GM12874 (cell line): ENCODE measurements around the gene PFKFB3.

Experiments
- TF ChIP-seq, protein P1 (sequence below): IDR thresholded peaks from 2 replicates; pipeline ENCODE4 v1.5.1; 2011; ENCODE audit warnings: low read depth, mild to moderate bottlenecking, control low read depth, low read length, moderate library complexity; ENCODE audit not compliant: insufficient read depth

The PFKFB3 gene

GRCh38 chr10:6269953-6270867, 67.5 kb downstream of the PFKFB3 start:
- TF ChIP-seq, protein P1, sequence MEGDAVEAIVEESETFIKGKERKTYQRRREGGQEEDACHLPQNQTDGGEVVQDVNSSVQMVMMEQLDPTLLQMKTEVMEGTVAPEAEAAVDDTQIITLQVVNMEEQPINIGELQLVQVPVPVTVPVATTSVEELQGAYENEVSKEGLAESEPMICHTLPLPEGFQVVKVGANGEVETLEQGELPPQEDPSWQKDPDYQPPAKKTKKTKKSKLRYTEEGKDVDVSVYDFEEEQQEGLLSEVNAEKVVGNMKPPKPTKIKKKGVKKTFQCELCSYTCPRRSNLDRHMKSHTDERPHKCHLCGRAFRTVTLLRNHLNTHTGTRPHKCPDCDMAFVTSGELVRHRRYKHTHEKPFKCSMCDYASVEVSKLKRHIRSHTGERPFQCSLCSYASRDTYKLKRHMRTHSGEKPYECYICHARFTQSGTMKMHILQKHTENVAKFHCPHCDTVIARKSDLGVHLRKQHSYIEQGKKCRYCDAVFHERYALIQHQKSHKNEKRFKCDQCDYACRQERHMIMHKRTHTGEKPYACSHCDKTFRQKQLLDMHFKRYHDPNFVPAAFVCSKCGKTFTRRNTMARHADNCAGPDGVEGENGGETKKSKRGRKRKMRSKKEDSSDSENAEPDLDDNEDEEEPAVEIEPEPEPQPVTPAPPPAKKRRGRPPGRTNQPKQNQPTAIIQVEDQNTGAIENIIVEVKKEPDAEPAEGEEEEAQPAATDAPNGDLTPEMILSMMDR = no peak

- TF ChIP-seq, protein P1 = no peak
These were observed 68.2 kb downstream of the PFKFB3 start for GRCh38 chr10:6270951-6271350.

- TF ChIP-seq, protein P1 = no peak
These were observed 68.9 kb downstream of the PFKFB3 start for GRCh38 chr10:6271663-6272062.

- TF ChIP-seq, protein P1 = no peak
These were observed 69.4 kb downstream of the PFKFB3 start for GRCh38 chr10:6272126-6272525.

GRCh38 chr10:6273351-6273750, 70.6 kb downstream of the PFKFB3 start:
- TF ChIP-seq, protein P1 = no peak

DNA sequence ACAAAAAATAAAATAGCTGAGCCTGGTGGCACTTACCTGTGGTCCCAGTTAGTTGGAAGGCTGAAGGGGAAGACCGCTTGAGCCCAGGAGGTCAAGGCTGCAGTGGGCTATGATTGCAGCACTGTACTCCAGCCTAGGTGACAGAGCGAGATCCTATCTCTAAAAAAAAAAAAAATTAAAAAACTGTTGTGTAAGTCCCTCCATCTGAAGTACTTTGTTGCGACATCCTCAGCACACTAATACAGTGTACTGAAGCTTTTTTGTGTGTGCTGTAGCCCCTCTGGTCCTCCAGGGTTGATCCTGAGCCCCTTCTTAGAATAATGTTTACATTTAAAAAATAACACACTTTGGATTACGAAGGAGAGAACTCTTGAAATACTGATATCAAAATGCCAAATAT, 71.3 kb downstream of the PFKFB3 start:
- TF ChIP-seq, protein P1 = no peak

DNA sequence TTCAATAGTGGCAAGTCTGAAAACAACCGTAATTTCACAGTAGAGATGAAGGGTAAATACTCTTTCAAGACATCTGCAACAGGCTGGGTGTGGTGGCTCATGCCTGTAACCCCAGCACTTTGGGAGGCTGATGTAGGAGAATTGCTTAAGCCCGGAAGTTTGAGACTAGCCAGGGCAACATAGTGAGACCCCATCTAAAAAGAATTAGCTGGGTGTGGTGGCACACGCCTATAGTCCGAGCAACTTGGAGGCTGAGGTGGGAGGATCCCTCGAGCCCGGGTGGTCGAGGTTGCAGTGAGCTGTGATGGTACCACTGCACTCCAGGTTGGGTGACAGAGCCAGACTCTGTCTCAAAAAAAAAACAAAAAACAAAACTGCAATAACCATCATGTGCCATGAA, 71.8 kb downstream of the PFKFB3 start:
- TF ChIP-seq, protein P1 = no peak
